ENCODE results near the gene STK26.
"Not testable (repeated sequence)": the region's sequence is repeated elsewhere in the genome, so short reads cannot be mapped to it uniquely, and the experiment has no call there.

Gene STK26

GRCh38 chrX:132022967-132023895, at the start of gene STK26:
Gene STK26 (plus strand): TSS chrX:132023302. CDS start chrX:132023618, 316 bp downstream.
- no peak within 1 kb of the TSS for H3K27ac ChIP-seq (ENCODE audit: low read length)
- no peaks in the 10 kb centered on the region for H3K4me1 ChIP-seq (ENCODE audit: control insufficient read depth, insufficient read depth, low read length)
- H3K27me3 ChIP-seq (ENCODE audit: control insufficient read depth in 1 of 2, insufficient read depth in 2 of 2, low read length in 2 of 2) = no peaks in the 10 kb centered on the region
- peak within 1 kb of the TSS; percentile 41 to 42 for H3K9ac ChIP-seq (ENCODE audit: low read length in 2 of 2)
- no peaks in the 10 kb centered on the region for H3K36me3 ChIP-seq (ENCODE audit: control insufficient read depth in 2 of 2, insufficient read depth in 2 of 2, low read length in 2 of 2)
- H3K9me3 ChIP-seq (ENCODE audit: control insufficient read depth in 2 of 2, low read length in 2 of 2) = no peaks in the 10 kb centered on the region
- H3K4me3 ChIP-seq (ENCODE audit: low read length in 2 of 2) = peak within 1 kb of the TSS; percentile 63 to 74

- no peaks in the 10 kb centered on the region for H3K36me3 ChIP-seq (ENCODE audit: control insufficient read depth in 2 of 2, insufficient read depth in 2 of 2, low read length in 2 of 2)
- H3K27ac ChIP-seq (ENCODE audit: low read length) = no peak overlapping the region
- H3K9me3 ChIP-seq (ENCODE audit: control insufficient read depth in 2 of 2, low read length in 2 of 2) = no peaks in the 10 kb centered on the region
- H3K27me3 ChIP-seq (ENCODE audit: control insufficient read depth in 1 of 2, insufficient read depth in 2 of 2, low read length in 2 of 2) = peaks cover 0 to 14% of the 10 kb centered on the region in 2 donors
- H3K4me1 ChIP-seq (ENCODE audit: control insufficient read depth, insufficient read depth, low read length) = no peaks in the 10 kb centered on the region
- H3K4me3 ChIP-seq (ENCODE audit: low read length in 2 of 2) = no peak overlapping the region
- no peak overlapping the region for H3K9ac ChIP-seq (ENCODE audit: low read length in 2 of 2)
Measured at GRCh38 chrX:131975851-131976250, 47.3 kb upstream of the STK26 start.

GRCh38 chrX:131977619-131978018, 45.5 kb upstream of the STK26 start:
- H3K27me3 ChIP-seq (ENCODE audit: control insufficient read depth in 1 of 2, insufficient read depth in 2 of 2, low read length in 2 of 2) = peaks cover 0 to 9% of the 10 kb centered on the region in 2 donors
- no peaks in the 10 kb centered on the region for H3K9me3 ChIP-seq (ENCODE audit: control insufficient read depth in 2 of 2, low read length in 2 of 2)
- H3K4me3 ChIP-seq (ENCODE audit: low read length in 2 of 2) = no peak overlapping the region
- no peaks in the 10 kb centered on the region for H3K4me1 ChIP-seq (ENCODE audit: control insufficient read depth, insufficient read depth, low read length)
- H3K36me3 ChIP-seq (ENCODE audit: control insufficient read depth in 2 of 2, insufficient read depth in 2 of 2, low read length in 2 of 2) = no peaks in the 10 kb centered on the region
- H3K27ac ChIP-seq (ENCODE audit: low read length) = no peak overlapping the region
- no peak overlapping the region for H3K9ac ChIP-seq (ENCODE audit: low read length in 2 of 2)

- H3K27me3 ChIP-seq (ENCODE audit: control insufficient read depth in 1 of 2, insufficient read depth in 2 of 2, low read length in 2 of 2) = peaks cover 0 to 9% of the 10 kb centered on the region in 2 donors
- no peaks in the 10 kb centered on the region for H3K4me1 ChIP-seq (ENCODE audit: control insufficient read depth, insufficient read depth, low read length)
Measured at GRCh38 chrX:131979116-131979515, 44.0 kb upstream of the STK26 start.

GRCh38 chrX:131985526-131986049, 37.5 kb upstream of the STK26 start:
- no peaks in the 10 kb centered on the region for H3K36me3 ChIP-seq (ENCODE audit: control insufficient read depth in 2 of 2, insufficient read depth in 2 of 2, low read length in 2 of 2)
- H3K4me3 ChIP-seq (ENCODE audit: low read length in 2 of 2) = no peak overlapping the region
- H3K27ac ChIP-seq (ENCODE audit: low read length) = no peak overlapping the region
- no peaks in the 10 kb centered on the region for H3K9me3 ChIP-seq (ENCODE audit: control insufficient read depth in 2 of 2, low read length in 2 of 2)
- peaks cover 0 to 14% of the 10 kb centered on the region in 2 donors for H3K27me3 ChIP-seq (ENCODE audit: control insufficient read depth in 1 of 2, insufficient read depth in 2 of 2, low read length in 2 of 2)
- H3K9ac ChIP-seq (ENCODE audit: low read length in 2 of 2) = no peak overlapping the region
- no peaks in the 10 kb centered on the region for H3K4me1 ChIP-seq (ENCODE audit: control insufficient read depth, insufficient read depth, low read length)

More at GRCh38 chrX:131979116-131979515, 44.0 kb upstream of the STK26 start:
- no peak overlapping the region for H3K9ac ChIP-seq (ENCODE audit: low read length in 2 of 2)
- H3K9me3 ChIP-seq (ENCODE audit: control insufficient read depth in 2 of 2, low read length in 2 of 2) = no peaks in the 10 kb centered on the region
- H3K4me3 ChIP-seq (ENCODE audit: low read length in 2 of 2) = no peak overlapping the region
- H3K27ac ChIP-seq (ENCODE audit: low read length) = no peak overlapping the region
- H3K36me3 ChIP-seq (ENCODE audit: control insufficient read depth in 2 of 2, insufficient read depth in 2 of 2, low read length in 2 of 2) = no peaks in the 10 kb centered on the region

- Histone ChIP-seq H3K4me3 (ENCODE audit: low read length in 2 of 2) (no peak overlapping the region), H3K4me1 (ENCODE audit: control insufficient read depth, insufficient read depth, low read length) (no peaks in the 10 kb centered on the region), H3K27ac (ENCODE audit: low read length) (no peak overlapping the region), H3K9ac (ENCODE audit: low read length in 2 of 2) (no peak overlapping the region), H3K36me3 (ENCODE audit: control insufficient read depth in 2 of 2, insufficient read depth in 2 of 2, low read length in 2 of 2) (no peaks in the 10 kb centered on the region), H3K9me3 (ENCODE audit: control insufficient read depth in 2 of 2, low read length in 2 of 2) (no peaks in the 10 kb centered on the region), H3K27me3 (ENCODE audit: control insufficient read depth in 1 of 2, insufficient read depth in 2 of 2, low read length in 2 of 2) (peaks cover 0 to 9% of the 10 kb centered on the region in 2 donors)
Measured at GRCh38 chrX:131987252-131987651, 35.9 kb upstream of the STK26 start.

- H3K4me3 ChIP-seq (ENCODE audit: low read length in 2 of 2) = no peak overlapping the region
- H3K27me3 ChIP-seq (ENCODE audit: control insufficient read depth in 1 of 2, insufficient read depth in 2 of 2, low read length in 2 of 2) = peaks cover 0 to 9% of the 10 kb centered on the region in 2 donors
- no peaks in the 10 kb centered on the region for H3K36me3 ChIP-seq (ENCODE audit: control insufficient read depth in 2 of 2, insufficient read depth in 2 of 2, low read length in 2 of 2)
- no peaks in the 10 kb centered on the region for H3K4me1 ChIP-seq (ENCODE audit: control insufficient read depth, insufficient read depth, low read length)
- H3K9ac ChIP-seq (ENCODE audit: low read length in 2 of 2) = no peak overlapping the region
- no peaks in the 10 kb centered on the region for H3K9me3 ChIP-seq (ENCODE audit: control insufficient read depth in 2 of 2, low read length in 2 of 2)
- H3K27ac ChIP-seq (ENCODE audit: low read length) = no peak overlapping the region
Measured at GRCh38 chrX:131988236-131988635, 34.9 kb upstream of the STK26 start.

- Histone ChIP-seq H3K27ac (ENCODE audit: low read length) (no peak overlapping the region), H3K4me3 (ENCODE audit: low read length in 2 of 2) (no peak overlapping the region), H3K36me3 (ENCODE audit: control insufficient read depth in 2 of 2, insufficient read depth in 2 of 2, low read length in 2 of 2) (no peaks in the 10 kb centered on the region), H3K9me3 (ENCODE audit: control insufficient read depth in 2 of 2, low read length in 2 of 2) (no peaks in the 10 kb centered on the region), H3K4me1 (ENCODE audit: control insufficient read depth, insufficient read depth, low read length) (no peaks in the 10 kb centered on the region), H3K9ac (ENCODE audit: low read length in 2 of 2) (no peak overlapping the region), H3K27me3 (ENCODE audit: control insufficient read depth in 1 of 2, insufficient read depth in 2 of 2, low read length in 2 of 2) (no peaks in the 10 kb centered on the region)
Measured at GRCh38 chrX:132001127-132001526, 22.0 kb upstream of the STK26 start.

- H3K9me3 ChIP-seq (ENCODE audit: control insufficient read depth in 2 of 2, low read length in 2 of 2) = no peaks in the 10 kb centered on the region
- no peaks in the 10 kb centered on the region for H3K36me3 ChIP-seq (ENCODE audit: control insufficient read depth in 2 of 2, insufficient read depth in 2 of 2, low read length in 2 of 2)
- peaks cover 0 to 3% of the 10 kb centered on the region in 2 donors for H3K27me3 ChIP-seq (ENCODE audit: control insufficient read depth in 1 of 2, insufficient read depth in 2 of 2, low read length in 2 of 2)
- H3K4me3 ChIP-seq (ENCODE audit: low read length in 2 of 2) = no peak overlapping the region
- H3K9ac ChIP-seq (ENCODE audit: low read length in 2 of 2) = no peak overlapping the region
- no peak overlapping the region for H3K27ac ChIP-seq (ENCODE audit: low read length)
- H3K4me1 ChIP-seq (ENCODE audit: control insufficient read depth, insufficient read depth, low read length) = no peaks in the 10 kb centered on the region
Measured at GRCh38 chrX:132004728-132005127, 18.4 kb upstream of the STK26 start.

- no peaks in the 10 kb centered on the region for H3K9me3 ChIP-seq (ENCODE audit: control insufficient read depth in 2 of 2, low read length in 2 of 2)
- H3K4me3 ChIP-seq (ENCODE audit: low read length in 2 of 2) = no peak overlapping the region
- H3K27ac ChIP-seq (ENCODE audit: low read length) = no peak overlapping the region
- H3K36me3 ChIP-seq (ENCODE audit: control insufficient read depth in 2 of 2, insufficient read depth in 2 of 2, low read length in 2 of 2) = no peaks in the 10 kb centered on the region
- no peaks in the 10 kb centered on the region for H3K4me1 ChIP-seq (ENCODE audit: control insufficient read depth, insufficient read depth, low read length)
- H3K9ac ChIP-seq (ENCODE audit: low read length in 2 of 2) = no peak overlapping the region
- peaks cover 0 to 3% of the 10 kb centered on the region in 2 donors for H3K27me3 ChIP-seq (ENCODE audit: control insufficient read depth in 1 of 2, insufficient read depth in 2 of 2, low read length in 2 of 2)
Measured at GRCh38 chrX:132009350-132009749, 13.8 kb upstream of the STK26 start.

GRCh38 chrX:132010213-132010612, 12.9 kb upstream of the STK26 start:
- H3K4me1 ChIP-seq (ENCODE audit: control insufficient read depth, insufficient read depth, low read length); H3K4me3 ChIP-seq (ENCODE audit: low read length in 2 of 2); H3K27me3 ChIP-seq (ENCODE audit: control insufficient read depth in 1 of 2, insufficient read depth in 2 of 2, low read length in 2 of 2); H3K9me3 ChIP-seq (ENCODE audit: control insufficient read depth in 2 of 2, low read length in 2 of 2); H3K9ac ChIP-seq (ENCODE audit: low read length in 2 of 2); H3K27ac ChIP-seq (ENCODE audit: low read length); H3K36me3 ChIP-seq (ENCODE audit: control insufficient read depth in 2 of 2, insufficient read depth in 2 of 2, low read length in 2 of 2): not testable (repeated sequence)
